Keratinocyte (primary cell): ENCODE data around the gene SPTBN5. TPM values are rescaled to one million over a fixed set of nuclear protein-coding genes. Genes with fewer than 3 reads are reported as not detected.

Experiments
- DNase-seq: peaks from one replicate; pipeline ENCODE4 v3.0.0-alpha.2; 2011; ENCODE audit warnings: low read depth, missing footprints, low spot score
- FAIRE-seq: peaks from 2 replicates; lab custom pipeline; 2011; peaks lifted over from hg19 to GRCh38; lab: Jason Lieb, UNC
- H2AFZ ChIP-seq: 2 replicates; pipeline ENCODE4 v1.6.0; 2012; ENCODE audit warnings: low read length, control low read depth, inconsistent platforms; ENCODE audit not compliant: control insufficient read depth
- H3K27ac ChIP-seq: 2 replicates; pipeline ENCODE4 v1.5.1; 2011; ENCODE audit warnings: low read length; ENCODE audit not compliant: control insufficient read depth, insufficient read depth
- H3K27me3 ChIP-seq: 3 replicates; pipeline ENCODE4 v1.6.0; 2011; ENCODE audit warnings: low read length; ENCODE audit not compliant: control insufficient read depth, insufficient read depth; ENCODE audit errors: extremely low read depth
- H3K36me3 ChIP-seq, 2 experiments: 2 replicates in 1 of 2; 3 replicates in 1 of 2; pipeline ENCODE4 v1.5.1; 2011; ENCODE audit warnings: low read length in 2 of 2, mild to moderate bottlenecking in 1 of 2; ENCODE audit not compliant: control insufficient read depth in 2 of 2, insufficient read depth in 2 of 2; ENCODE audit errors: extremely low read depth in 1 of 2
- H3K4me1 ChIP-seq: 3 replicates; pipeline ENCODE4 v1.5.1; 2011; ENCODE audit warnings: low read length; ENCODE audit not compliant: control insufficient read depth, insufficient read depth; ENCODE audit errors: extremely low read depth
- H3K4me2 ChIP-seq: 3 replicates; pipeline ENCODE4 v1.6.0; 2011; ENCODE audit warnings: low read depth, low read length; ENCODE audit not compliant: control insufficient read depth, insufficient read depth; ENCODE audit errors: extremely low read depth
- H3K4me3 ChIP-seq, 3 experiments: fragments of 200-600 bp in 1 of 3; sonication (generic) in 1 of 3; 2 replicates in 2 of 3; 3 replicates in 1 of 3; pipeline ENCODE4 v1.5.1; 2011 to 2016; ENCODE audit warnings: low read length in 3 of 3, mild to moderate bottlenecking in 3 of 3, control low read depth in 2 of 3, inconsistent platforms in 1 of 3, low read depth in 1 of 3, mixed read lengths in 1 of 3, mixed run types in 1 of 3, moderate library complexity in 1 of 3; ENCODE audit not compliant: control insufficient read depth in 2 of 3, insufficient read depth in 2 of 3; ENCODE audit errors: extremely low read depth in 1 of 3
- H3K79me2 ChIP-seq: 2 replicates; pipeline ENCODE4 v1.6.0; 2012; ENCODE audit warnings: low read length; ENCODE audit not compliant: control insufficient read depth, insufficient read depth
- H3K9ac ChIP-seq: 3 replicates; pipeline ENCODE4 v1.6.0; 2011; ENCODE audit warnings: low read length; ENCODE audit not compliant: control insufficient read depth, insufficient read depth; ENCODE audit errors: extremely low read depth
- H3K9me1 ChIP-seq: 3 replicates; pipeline ENCODE4 v1.6.0; 2011; ENCODE audit warnings: low read length; ENCODE audit not compliant: control insufficient read depth, insufficient read depth; ENCODE audit errors: extremely low read depth
- H3K9me3 ChIP-seq: 2 replicates; pipeline ENCODE4 v1.5.1; 2012; ENCODE audit warnings: low read depth, low read length; ENCODE audit not compliant: control insufficient read depth
- H4K20me1 ChIP-seq: 3 replicates; pipeline ENCODE4 v1.6.0; 2011; ENCODE audit warnings: low read length; ENCODE audit not compliant: control insufficient read depth, insufficient read depth; ENCODE audit errors: extremely low read depth
- EZH2 ChIP-seq: IDR thresholded peaks from one replicate; pipeline ENCODE4 v1.6.1; 2012; ENCODE audit warnings: inconsistent platforms, mild to moderate bottlenecking, low read length, moderate library complexity
- dilution Hi-C: fragments of 300-500 bp; cut with MboI; formaldehyde crosslinking; loops from one replicate; pipeline ENCODE4 v1.7.0; 2020; ENCODE audit warnings: low sequenced_read_pairs; ENCODE audit not compliant: extremely low pct_ligation_motif_present
- polyA plus RNA-seq, 5 experiments: library from polyadenylated mRNA; depleted of rRNA in 3 of 5; stranded (reverse) in 3 of 5; stranded (forward) in 1 of 5; unstranded in 1 of 5; fragments of >200 nt; gene quantifications; 1 replicate in 1 of 5; 2 replicates in 3 of 5; 3 replicates in 1 of 5; pipeline versions ENCODE4 v1.2.1 to v1.2.3, GENCODE V29; 2011 to 2012; ENCODE audit warnings: missing spikeins in 2 of 5, low read depth in 1 of 5, low replicate concordance in 1 of 5
- TF ChIP-seq, protein P1 (sequence below), 3 experiments: IDR thresholded peaks in 1 of 3; conservative IDR thresholded peaks in 1 of 3; optimal IDR thresholded peaks in 1 of 3; 2 replicates in 2 of 3; 3 replicates in 1 of 3; pipeline versions ENCODE3 to v1.5.1; 2011; ENCODE audit warnings: low read length in 3 of 3, mild to moderate bottlenecking in 3 of 3, moderate library complexity in 2 of 3, control low read depth in 1 of 3, inconsistent platforms in 1 of 3; ENCODE audit not compliant: insufficient read depth in 2 of 3; ENCODE audit errors: extremely low read depth in 1 of 3

Gene SPTBN5
- polyA plus RNA-seq, 1 donor (not counting 4 experiments of a cell fraction or from before 2014, with no cell fraction given), result 0.66 TPM

DNA sequence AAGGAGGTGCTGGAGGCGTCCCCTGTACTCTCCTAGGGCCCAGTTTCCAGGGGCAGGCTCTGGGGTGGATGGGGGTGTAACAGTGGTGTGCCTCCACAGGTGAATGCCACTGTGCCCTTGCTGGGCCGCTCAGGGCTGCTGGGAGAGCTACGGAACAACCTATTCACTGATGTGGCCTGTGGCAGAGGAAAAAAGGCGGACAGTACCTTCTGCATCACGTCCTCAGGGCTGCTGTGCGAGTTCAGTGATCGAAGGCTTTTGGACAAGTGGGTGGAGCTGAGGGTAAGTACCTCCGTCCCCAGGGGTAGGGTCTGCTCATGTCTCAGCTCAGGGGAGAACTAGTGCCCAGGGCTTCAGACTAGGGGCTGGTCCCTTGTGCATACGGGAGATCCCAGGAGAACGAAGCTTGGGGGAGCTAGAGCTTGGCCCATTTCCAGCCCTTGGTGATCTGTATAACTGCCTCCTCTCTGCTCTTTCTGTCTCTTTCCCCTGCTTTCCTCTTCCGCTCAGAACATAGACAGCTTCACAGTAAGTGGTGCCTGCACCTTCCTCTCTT is 81.0 kb downstream of the SPTBN5 start:
- H3K9ac ChIP-seq, result no peak overlapping the region
- H3K79me2 ChIP-seq, result peaks cover 35% of the 10 kb centered on the region
- peaks cover 54 to 73% of the 10 kb centered on the region in 2 experiments for H3K36me3 ChIP-seq
- H4K20me1 ChIP-seq, result no peaks in the 10 kb centered on the region
- no peaks in the 10 kb centered on the region for H3K9me3 ChIP-seq
- dilution Hi-C loops, result no loop called here
- H2AFZ ChIP-seq, result no peak overlapping the region
- no peaks in the 10 kb centered on the region for H3K9me1 ChIP-seq
- no peak for TF ChIP-seq EZH2
- TF ChIP-seq, protein P1, sequence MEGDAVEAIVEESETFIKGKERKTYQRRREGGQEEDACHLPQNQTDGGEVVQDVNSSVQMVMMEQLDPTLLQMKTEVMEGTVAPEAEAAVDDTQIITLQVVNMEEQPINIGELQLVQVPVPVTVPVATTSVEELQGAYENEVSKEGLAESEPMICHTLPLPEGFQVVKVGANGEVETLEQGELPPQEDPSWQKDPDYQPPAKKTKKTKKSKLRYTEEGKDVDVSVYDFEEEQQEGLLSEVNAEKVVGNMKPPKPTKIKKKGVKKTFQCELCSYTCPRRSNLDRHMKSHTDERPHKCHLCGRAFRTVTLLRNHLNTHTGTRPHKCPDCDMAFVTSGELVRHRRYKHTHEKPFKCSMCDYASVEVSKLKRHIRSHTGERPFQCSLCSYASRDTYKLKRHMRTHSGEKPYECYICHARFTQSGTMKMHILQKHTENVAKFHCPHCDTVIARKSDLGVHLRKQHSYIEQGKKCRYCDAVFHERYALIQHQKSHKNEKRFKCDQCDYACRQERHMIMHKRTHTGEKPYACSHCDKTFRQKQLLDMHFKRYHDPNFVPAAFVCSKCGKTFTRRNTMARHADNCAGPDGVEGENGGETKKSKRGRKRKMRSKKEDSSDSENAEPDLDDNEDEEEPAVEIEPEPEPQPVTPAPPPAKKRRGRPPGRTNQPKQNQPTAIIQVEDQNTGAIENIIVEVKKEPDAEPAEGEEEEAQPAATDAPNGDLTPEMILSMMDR (optimal IDR thresholded peaks at IDR 0.05 in 1 of 3, IDR thresholded peaks at IDR 0.05 in 1 of 3, conservative IDR thresholded peaks at IDR 0.05 in 1 of 3; ENCODE audit: extremely low read depth in 1 of 3, insufficient read depth in 2 of 3, low read length in 3 of 3), result no peak
- H3K27ac ChIP-seq, result no peak overlapping the region
- H3K4me1 ChIP-seq, result peaks cover 17% of the 10 kb centered on the region
- FAIRE-seq (no peak), DNase-seq (no peak)
- no peak overlapping the region for H3K4me2 ChIP-seq
- no peak overlapping the region for H3K4me3 ChIP-seq
- H3K27me3 ChIP-seq, result no peaks in the 10 kb centered on the region

DNA sequence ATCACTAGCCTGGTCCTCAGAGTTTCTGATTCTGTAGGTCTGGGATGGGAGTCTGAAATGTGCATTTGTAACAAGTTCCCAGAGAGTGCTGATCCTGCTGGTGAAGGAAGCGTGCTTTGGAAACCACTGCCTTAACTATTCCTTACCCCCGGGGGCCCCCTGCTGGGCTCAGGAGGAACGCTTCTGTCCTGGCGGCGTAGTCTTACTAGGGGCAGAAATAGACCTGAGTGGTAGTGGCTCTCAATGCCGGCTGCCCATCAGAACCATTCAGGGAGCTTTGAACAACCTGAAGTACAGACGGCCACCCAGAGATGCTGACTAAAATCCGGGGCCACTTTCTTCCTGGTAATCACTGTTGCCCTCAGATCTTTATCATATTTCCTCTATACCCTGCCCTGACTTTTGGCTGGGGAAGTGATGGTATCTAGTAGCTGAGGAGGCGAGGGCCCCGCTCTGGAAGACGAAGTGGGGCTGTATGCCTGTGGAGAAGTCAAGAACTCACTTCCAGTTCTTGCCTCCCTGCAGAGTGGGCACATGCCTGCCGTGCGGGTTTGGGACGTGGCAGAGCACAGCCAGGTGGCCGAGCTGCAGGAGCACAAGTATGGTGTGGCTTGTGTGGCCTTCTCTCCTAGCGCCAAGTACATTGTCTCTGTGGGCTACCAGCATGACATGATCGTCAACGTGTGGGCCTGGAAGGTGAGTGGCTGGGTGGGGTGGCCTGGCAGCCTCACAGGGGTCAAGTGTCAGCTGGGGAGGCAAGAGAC is 82.2 kb downstream of the SPTBN5 start:
- FAIRE-seq, result peak; percentile 89
- Histone ChIP-seq H3K79me2 (peaks cover 45% of the 10 kb centered on the region), H3K4me1 (peaks cover 27% of the 10 kb centered on the region), H2AFZ (no peak overlapping the region), H3K27ac (no peak overlapping the region), H3K4me2 (no peak overlapping the region), H3K4me3 (no peak overlapping the region), H3K36me3 (peaks cover 44 to 73% of the 10 kb centered on the region in 2 experiments), H3K9me3 (no peaks in the 10 kb centered on the region), H4K20me1 (no peaks in the 10 kb centered on the region), H3K9me1 (no peaks in the 10 kb centered on the region), H3K9ac (no peak overlapping the region), H3K27me3 (no peaks in the 10 kb centered on the region)
- DNase-seq, result no peak
- dilution Hi-C loops, result no loop called here
- no peak for TF ChIP-seq EZH2
- TF ChIP-seq, protein P1 (optimal IDR thresholded peaks at IDR 0.05 in 1 of 3, IDR thresholded peaks at IDR 0.05 in 1 of 3, conservative IDR thresholded peaks at IDR 0.05 in 1 of 3; ENCODE audit: extremely low read depth in 1 of 3, insufficient read depth in 2 of 3, low read length in 3 of 3), result peak; percentile 84 to 92 (median 90)
